ENCODE measurements around the gene CDH4.

The CDH4 gene

DNA sequence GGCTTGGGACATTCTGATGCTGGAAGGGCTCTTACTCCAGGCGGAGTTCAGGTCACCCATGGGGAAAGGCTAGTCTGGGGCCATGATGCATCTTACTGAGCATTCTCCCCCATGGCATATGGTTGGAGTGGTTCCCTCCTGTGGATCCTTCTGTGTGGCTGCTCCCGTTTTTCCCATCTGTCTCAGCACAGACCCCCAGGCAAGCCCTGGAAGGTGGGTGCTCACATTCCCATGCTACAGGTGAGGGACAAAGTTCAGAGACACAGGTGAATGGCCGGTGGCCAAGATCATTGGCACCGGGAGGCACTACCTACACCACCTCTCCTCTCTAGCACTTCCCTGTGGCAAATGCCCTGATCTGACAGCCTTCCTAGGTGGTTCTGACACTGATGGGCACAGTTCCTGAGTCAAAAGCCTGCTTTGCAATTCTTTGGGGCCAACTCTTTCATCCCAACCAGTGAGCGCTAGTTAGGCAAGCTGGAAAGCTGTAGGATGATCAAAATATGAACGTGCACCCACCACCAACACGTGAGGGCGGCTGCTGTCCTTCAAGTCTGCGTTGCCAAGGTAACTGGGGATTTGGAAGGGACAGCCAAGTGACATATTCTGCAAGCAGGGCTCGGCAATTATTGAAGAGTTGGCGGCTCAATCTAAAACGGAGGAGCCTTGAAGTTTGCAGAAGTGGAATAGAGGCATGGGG, 124.6 kb downstream of the CDH4 start:
- POLR2A ChIA-PET = no interaction called here
- DNase-seq (ENCODE audit: extremely low spot score) = no peak
- no peak for TF ChIP-seq CTCF (IDR thresholded peaks at IDR 0.05; ENCODE audit: control extremely low read depth, extremely low read depth, low read depth, missing control alignments)
- CTCF ChIA-PET = no interaction called here

DNA sequence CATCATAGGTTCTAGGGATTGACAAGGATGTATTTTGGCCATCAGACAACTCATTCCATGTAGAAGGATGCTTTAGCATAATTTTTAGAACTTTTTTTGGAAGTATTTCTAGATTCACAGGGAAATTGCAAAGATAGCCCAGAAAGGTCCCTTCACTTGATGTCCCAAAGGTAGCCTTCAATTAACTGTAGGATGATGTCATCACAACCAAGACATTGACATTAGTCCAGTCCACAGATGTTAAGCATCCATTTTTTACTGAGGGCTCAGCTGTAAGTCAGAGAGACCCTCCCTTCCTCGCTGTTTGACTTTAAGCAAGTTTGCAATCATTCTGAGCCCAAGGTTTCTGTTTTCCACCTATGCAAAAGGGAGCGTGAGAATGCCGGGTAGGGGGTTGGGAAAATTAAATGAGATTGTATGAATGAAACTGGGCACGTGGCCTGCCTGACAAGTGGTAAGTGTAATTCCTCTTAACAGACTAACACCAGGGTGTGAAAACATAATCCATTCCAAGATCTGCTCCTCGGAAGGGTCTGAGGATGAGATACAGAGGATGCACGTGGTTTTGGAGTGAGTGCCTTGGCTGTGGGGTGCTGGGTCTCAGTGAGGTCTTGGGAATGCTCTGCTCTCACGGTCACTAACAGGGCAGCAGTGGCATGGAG, 126.8 kb downstream of the CDH4 start:
- ChIA-PET CTCF (no interaction called here), POLR2A (no interaction called here)
- no peak for DNase-seq (ENCODE audit: extremely low spot score)
- no peak for TF ChIP-seq CTCF (IDR thresholded peaks at IDR 0.05; ENCODE audit: control extremely low read depth, extremely low read depth, low read depth, missing control alignments)

GRCh38 chr20:61379898-61380544, 128.0 kb downstream of the CDH4 start:
- no peak for DNase-seq (ENCODE audit: extremely low spot score)
- ChIA-PET POLR2A (no interaction called here), CTCF (no interaction called here)
- no peak for TF ChIP-seq CTCF (IDR thresholded peaks at IDR 0.05; ENCODE audit: control extremely low read depth, extremely low read depth, low read depth, missing control alignments)

GRCh38 chr20:61380545-61380915, 128.5 kb downstream of the CDH4 start:
- no peak for TF ChIP-seq CTCF (IDR thresholded peaks at IDR 0.05; ENCODE audit: control extremely low read depth, extremely low read depth, low read depth, missing control alignments)
- no peak for DNase-seq (ENCODE audit: extremely low spot score)
- ChIA-PET POLR2A (no interaction called here), CTCF (no interaction called here)

DNA sequence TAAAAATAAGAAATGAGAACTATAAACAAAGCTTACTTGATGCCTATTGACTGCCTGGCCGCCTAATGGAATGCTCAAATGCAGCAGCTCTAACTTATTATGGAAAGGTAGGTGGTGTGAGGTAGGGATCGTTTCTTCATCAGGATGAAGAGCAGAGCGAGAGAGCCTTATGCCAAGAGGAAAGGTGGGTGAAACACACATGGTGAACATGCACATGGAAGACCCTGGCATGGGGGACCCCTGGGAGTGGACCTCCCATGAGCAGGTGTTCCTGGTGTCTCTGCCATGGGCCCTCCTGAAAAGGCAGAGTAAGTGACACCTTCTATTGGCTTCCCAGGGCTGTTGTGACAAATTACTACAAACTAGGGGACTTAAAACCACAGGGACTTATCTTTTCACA, 130.1 kb downstream of the CDH4 start:
- DNase-seq (ENCODE audit: extremely low spot score) = no peak
- ChIA-PET CTCF (no interaction called here), POLR2A (no interaction called here)
- no peak for TF ChIP-seq CTCF (IDR thresholded peaks at IDR 0.05; ENCODE audit: control extremely low read depth, extremely low read depth, low read depth, missing control alignments)

DNA sequence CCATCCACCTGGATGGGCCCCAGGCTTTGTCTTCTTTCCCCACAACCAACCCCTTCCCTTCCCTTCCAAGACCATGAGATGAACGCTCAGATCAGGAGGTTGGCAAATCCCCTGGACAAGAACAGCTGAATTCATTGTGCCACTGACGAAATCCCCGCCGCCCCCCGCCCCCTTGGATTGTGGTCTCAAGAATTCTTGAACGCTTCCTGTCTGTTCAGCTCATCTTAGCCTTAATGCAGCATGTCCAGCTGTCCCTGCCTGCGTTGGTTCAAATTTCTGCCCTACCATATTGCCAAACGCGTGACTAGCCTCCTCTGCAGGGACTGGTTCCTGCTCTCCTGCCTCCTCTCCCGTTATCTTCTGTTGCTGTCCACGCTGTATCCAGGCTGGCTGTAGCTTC, 133.2 kb downstream of the CDH4 start:
- POLR2A ChIA-PET = no interaction called here
- no peak for TF ChIP-seq CTCF (IDR thresholded peaks at IDR 0.05; ENCODE audit: control extremely low read depth, extremely low read depth, low read depth, missing control alignments)
- DNase-seq (ENCODE audit: extremely low spot score) = no peak
- CTCF ChIA-PET = no interaction called here
